ENCODE data around the gene ACVR2B. TPM values are rescaled to one million over a fixed set of nuclear protein-coding genes. Genes with fewer than 3 reads are reported as not detected.

The ACVR2B gene
- total RNA-seq, 4 donors from 2014 or later, result 2.7 to 9.9 (median 4.3) TPM

DNA sequence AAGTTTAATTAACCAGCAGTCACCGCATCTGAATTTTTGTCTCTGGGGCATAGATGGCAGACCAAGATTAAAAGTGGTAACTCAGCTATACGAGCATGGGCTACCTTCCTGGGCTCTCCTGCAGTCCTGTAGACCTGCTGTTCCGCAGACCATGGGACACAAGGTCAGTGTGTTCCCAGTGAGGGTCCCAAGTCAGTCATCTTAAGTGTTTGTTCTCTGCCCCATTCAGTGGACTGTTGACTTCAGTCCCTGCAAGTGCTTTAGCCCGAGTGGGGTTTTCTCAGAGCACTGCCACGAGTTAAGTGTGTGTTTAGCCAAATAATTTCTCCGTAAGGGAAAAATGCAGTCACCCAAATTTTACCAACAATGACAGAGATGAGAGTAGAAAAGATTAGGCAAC lies 37.5 kb downstream of the ACVR2B start:
- TF ChIP-seq, protein P1, sequence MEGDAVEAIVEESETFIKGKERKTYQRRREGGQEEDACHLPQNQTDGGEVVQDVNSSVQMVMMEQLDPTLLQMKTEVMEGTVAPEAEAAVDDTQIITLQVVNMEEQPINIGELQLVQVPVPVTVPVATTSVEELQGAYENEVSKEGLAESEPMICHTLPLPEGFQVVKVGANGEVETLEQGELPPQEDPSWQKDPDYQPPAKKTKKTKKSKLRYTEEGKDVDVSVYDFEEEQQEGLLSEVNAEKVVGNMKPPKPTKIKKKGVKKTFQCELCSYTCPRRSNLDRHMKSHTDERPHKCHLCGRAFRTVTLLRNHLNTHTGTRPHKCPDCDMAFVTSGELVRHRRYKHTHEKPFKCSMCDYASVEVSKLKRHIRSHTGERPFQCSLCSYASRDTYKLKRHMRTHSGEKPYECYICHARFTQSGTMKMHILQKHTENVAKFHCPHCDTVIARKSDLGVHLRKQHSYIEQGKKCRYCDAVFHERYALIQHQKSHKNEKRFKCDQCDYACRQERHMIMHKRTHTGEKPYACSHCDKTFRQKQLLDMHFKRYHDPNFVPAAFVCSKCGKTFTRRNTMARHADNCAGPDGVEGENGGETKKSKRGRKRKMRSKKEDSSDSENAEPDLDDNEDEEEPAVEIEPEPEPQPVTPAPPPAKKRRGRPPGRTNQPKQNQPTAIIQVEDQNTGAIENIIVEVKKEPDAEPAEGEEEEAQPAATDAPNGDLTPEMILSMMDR (IDR thresholded peaks at IDR 0.05), result no peak
- ATAC-seq (ENCODE audit: low FRiP score) (no peak), DNase-seq (ENCODE audit: low spot score) (no peak)

DNA sequence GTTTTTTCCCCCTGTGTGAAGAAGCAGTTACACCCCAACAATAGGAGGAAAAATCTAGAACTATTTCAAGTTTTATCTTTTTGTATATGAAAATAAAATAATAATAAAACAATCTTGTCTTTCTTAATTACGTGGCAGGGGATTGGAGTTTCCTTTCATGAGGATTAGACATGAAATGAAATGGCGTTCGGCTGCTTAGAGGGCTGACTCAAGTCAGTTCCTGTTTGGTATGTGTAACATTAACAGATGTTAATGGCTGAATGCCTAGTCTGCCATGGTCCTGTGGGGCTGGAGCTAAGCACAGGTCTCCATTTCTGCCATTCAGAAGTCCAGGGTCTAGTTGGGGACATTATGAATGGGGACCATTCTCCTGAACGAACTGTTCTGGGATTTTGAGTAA lies 39.3 kb downstream of the ACVR2B start:
- TF ChIP-seq, protein P1 (IDR thresholded peaks at IDR 0.05), result no peak
- DNase-seq (ENCODE audit: low spot score) (no peak), ATAC-seq (ENCODE audit: low FRiP score) (no peak)

DNA sequence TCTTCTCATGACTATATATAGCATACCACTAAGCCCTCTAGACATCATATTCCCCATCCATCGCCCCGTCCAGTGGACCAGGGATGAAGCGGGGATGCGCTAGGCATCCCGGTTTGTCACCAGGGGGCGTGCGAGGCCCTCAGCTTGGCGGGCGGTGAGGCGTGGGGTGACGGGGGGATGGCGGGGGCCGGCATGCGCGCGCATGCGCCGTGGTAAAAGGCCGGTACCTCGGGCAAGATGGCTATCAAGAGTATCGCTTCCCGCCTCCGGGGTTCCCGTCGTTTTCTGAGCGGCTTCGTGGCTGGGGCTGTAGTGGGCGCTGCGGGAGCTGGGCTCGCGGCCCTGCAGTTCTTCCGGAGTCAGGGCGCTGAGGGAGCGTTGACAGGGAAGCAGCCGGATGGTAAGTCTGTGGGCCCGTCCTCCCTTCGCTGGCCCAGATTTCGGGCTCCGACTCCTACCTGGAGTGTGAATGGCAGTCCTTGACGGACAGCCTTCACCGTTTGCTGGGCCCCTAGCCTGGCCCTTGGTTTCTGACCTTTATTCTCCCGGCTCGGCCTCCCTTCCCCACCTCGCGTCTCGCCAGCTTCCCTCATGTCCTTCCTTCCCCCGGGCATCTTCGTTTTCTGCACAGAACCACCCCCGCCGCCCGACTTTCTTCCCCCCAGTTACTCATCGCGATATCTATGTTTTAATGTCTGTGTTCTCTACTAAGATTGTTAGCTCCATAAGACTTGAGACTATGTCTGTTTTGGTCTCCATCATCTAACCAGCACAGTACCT lies 42.6 kb downstream of the ACVR2B start, which contains the start of gene EXOG:
Gene EXOG, plus strand, starts transcription at position 210 of the 780 bp plus-strand sequence. Its CDS starts 28 bp downstream, at position 238.
- TF ChIP-seq, protein P1 (IDR thresholded peaks at IDR 0.05), result no peak
- ATAC-seq (ENCODE audit: low FRiP score), result peak; percentile 98
- peak; percentile 80 for DNase-seq (ENCODE audit: low spot score)

DNA sequence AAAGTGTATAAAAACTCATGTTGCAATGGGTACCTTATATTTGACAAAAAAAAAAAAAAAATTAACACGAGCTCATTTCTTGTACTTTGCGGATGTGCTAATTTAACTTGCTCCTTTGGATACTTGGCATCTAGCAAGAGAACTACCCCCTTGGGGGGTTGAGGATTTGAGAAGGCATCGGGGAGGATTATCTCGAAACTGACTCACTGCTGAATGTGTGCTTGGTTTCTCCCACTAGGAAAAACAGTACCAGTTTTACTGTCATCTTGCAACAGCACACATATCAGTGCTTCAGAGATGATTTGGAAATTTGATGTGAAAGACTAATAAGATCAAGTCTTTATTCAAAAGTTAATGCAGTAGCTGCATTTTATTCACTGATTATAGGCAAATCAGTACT lies 43.3 kb downstream of the ACVR2B start:
- TF ChIP-seq, protein P1 (IDR thresholded peaks at IDR 0.05), result no peak
- DNase-seq (ENCODE audit: low spot score) (no peak), ATAC-seq (ENCODE audit: low FRiP score) (no peak)

DNA sequence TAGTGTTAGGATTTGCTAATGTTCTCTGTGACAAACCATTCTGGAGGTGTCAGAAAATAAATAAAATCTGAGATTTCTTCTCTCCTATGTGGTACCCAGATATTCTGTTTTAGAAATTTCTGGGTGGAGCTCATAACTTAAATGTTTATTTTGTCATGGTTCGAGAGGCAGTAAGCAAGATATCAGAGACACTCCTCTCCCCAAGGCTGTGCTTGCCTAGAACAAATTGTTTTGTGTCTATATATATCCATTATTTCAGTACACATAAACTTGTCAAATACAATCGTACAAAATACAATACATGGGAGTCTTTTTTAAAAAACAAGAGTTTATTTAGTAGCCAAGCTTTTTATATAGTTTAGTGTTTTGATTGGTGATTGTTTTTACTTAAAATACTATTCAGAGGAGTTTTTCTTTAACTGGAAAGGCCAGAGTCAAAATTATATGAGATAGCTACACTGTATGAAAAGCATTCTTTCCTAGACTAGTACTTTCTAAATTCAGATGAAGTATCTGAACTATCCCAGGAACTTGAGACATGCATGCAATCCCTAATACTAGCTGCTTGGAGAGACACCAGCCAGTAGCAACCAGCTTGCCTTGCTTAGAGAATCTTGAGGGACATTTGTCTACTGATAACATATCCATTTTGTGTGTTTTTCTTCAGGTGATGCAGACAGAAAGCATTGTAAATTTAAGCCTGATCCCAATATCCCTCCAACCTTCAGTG lies 47.2 kb downstream of the ACVR2B start:
- no peak for ATAC-seq (ENCODE audit: low FRiP score)

DNA sequence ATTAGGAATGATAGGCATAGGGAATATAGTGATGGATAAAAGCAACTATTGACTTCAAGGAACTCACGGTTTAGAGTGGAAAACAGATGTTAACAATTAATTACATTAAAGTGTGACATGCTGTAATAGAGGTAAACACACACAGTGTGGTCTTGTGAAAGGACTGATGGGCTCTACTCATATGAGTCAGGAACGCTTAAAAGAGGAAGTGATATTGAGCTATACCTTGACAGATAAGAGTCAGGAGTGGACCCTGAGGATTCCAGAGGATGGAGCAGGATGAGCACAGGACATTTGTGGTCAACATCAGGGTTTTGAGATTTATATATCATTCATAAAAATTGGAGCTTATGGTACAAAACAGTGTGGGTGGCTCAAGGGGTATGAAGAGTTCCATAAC lies 53.4 kb downstream of the ACVR2B start:
- DNase-seq (ENCODE audit: low spot score) (no peak), ATAC-seq (ENCODE audit: low FRiP score) (no peak)
- TF ChIP-seq, protein P1 (IDR thresholded peaks at IDR 0.05), result no peak

More for the DNA sequence above, 47.2 kb downstream of the ACVR2B start:
- TF ChIP-seq, protein P1 (IDR thresholded peaks at IDR 0.05), result no peak
- DNase-seq (ENCODE audit: low spot score), result no peak

Measured in omental fat pad (tissue), 4 donors.